H1 (cell line): Measurements from ENCODE around the gene RBM19. TPM values are rescaled to one million over a fixed set of nuclear protein-coding genes. Genes with fewer than 3 reads are reported as not detected.

ENCODE experiments used
- RNF2 ChIP-seq: fragments of 200-900, 300-1000 bp; sonication (generic); IDR thresholded peaks from 2 replicates; pipeline ENCODE4 v1.7.1; 2016; ENCODE audit warnings: borderline replicate concordance, low read depth, mild to moderate bottlenecking, antibody characterized with exemption, low read length; ENCODE audit not compliant: poor library complexity, severe bottlenecking; ENCODE audit errors: missing control alignments
- SIRT6 ChIP-seq: IDR thresholded peaks from one replicate; pipeline ENCODE4 v1.7.1; 2012; ENCODE audit warnings: low read length, inconsistent platforms
- polyA plus RNA-seq, 7 experiments: library from polyadenylated mRNA; depleted of rRNA in 3 of 7; stranded (reverse) in 5 of 7; unstranded in 2 of 7; fragments of >200 nt in 5 of 7; fragments of 200-250 nt in 2 of 7; gene quantifications; 1 replicate in 5 of 7; 2 replicates in 1 of 7; 4 replicates in 1 of 7; pipeline versions ENCODE4 v1.2.1 to v1.2.3, GENCODE V29; 2011 to 2013; ENCODE audit warnings: missing spikeins in 2 of 7, mixed read lengths in 2 of 7
- total RNA-seq: library from RNA; stranded (reverse); fragmentation: NEBNext Ultra II Directional; extraction: Animal tissue kit (Norgen Biotek cat#: 25700); gene quantifications from 2 replicates; pipeline ENCODE4 v1.2.1, GENCODE V29; 2021

Gene RBM19
- total and polyA plus RNA-seq, 2 of the 8 experiments (the other 6 are each of a cell fraction or from before 2014, with no cell fraction given), result 23.4 to 61.9 TPM

DNA sequence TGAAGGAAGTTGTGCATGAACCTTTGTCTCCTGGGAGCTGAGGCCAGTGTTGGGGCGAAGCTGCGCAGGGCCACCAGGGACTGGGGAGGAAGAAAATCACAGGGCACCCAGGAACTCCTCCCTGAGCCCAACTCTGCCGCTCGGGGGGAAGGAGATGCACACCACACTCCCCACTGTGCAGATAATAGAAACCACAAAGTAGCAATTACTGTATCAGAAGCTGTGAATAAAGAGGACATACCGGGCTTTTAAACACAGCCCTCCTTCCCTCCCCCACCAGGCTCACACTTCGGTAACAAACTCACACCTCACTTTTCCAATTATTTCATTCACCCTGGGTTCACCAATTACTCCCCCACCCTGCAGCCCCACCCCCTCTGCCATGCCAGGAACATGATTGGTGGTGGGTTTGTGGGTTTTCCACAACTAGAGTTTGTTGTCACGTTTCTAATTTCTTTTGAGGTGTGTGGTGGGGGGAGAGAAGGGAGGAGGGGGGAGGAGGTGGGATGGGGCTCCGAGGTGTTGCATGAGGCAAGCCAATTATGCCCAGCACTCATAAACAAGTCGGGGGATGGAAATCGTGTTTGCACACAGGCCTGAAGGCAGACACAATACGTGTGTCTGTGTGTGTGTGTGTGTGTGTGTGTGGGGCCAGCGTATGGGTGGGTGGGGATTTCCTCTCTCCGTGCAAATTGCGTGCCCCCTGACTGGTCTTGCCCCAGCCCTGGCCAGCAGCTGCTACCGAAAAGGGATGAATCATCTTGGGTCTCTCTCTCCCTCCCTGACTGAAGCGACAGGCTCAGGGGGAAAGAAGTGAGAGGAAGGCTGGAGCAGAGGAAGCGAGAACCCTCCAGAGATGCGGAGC lies 103.3 kb downstream of the RBM19 start (continued):
- no peak for TF ChIP-seq RNF2
- no peak for TF ChIP-seq SIRT6
